ENCODE measurements around the gene GTPBP1. TPM values are rescaled to one million over a fixed set of nuclear protein-coding genes. Genes with fewer than 3 reads are reported as not detected.
A peak's percentile ranks its signal among the peaks of the same experiment; 100 is the strongest.

Gene GTPBP1
- total RNA-seq, 2 experiments from 2014 or later, result 51.1 to 95.0 TPM

DNA sequence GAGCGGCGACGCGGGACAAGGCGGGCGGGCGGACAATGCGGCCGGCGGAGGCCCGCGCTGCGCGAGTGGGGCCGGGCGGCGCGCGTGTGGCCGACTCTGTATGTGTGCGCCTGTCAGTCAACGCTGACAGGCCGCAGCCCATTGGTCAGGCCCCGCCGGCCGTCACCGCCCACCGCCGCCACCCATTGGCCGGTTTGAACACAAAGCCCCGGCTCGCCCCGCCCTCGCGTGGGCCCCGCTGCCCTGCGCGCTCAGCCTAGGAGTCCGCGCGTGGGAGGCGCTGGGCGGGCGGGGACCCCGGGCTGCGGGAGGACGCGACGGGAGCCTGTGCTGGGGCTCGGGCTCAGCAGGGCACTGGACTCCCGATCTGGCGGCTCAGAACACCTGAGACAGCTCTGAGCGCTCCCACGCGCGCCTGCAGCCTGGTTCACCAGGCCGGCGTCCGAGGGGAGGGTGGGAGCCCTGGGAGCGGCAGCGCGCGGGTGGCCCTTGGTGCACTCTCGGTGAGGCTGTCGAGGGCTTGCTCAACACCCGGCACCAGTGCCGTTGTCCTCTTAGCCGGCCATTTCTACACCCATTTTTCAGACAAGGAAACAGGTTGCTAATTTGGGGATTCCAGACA lies 50.3 kb downstream of the GTPBP1 start, which contains the start of gene SUN2:
Gene SUN2 (minus strand): TSS at position 88 of the 622 bp plus-strand sequence. CDS start 3,370 bp downstream, outside the sequence.
- ChIA-PET POLR2A (interaction anchor here (0.5 to 0.7 kb wide), 3 partner anchors 11 to 251 kb away, joined by 3 read pairs; no protein-coding TSS in a partner anchor), CTCF (ENCODE audit: unreplicated experiment) (interaction anchor here (1.3 kb wide), 1 partner anchor 13 kb away, joined by 4 read pairs; no protein-coding TSS in a partner anchor)
- intact Hi-C loops (cut with micrococcal nuclease; ENCODE audit: unreplicated experiment), result loop anchor here (2.0 to 10.0 kb wide), 2 partner anchors 51 to 689 kb away; partner anchors contain the start of gene GTPBP1
- peak within 1 kb of the TSS; percentile 99 for H3K4me2 ChIP-seq (ENCODE audit: low read length)
- peaks cover 52% of the 10 kb centered on the region for H3K4me1 ChIP-seq (ENCODE audit: insufficient read depth, low read length, poor library complexity, severe bottlenecking)
- 0 out of 2 replicates have a peak, but pooled peaks cover 4% of the 10 kb centered on the region for H4K20me1 ChIP-seq (ENCODE audit: insufficient read depth, low read length)
- peak within 1 kb of the TSS; percentile 79 for H3K27ac ChIP-seq (ENCODE audit: low read depth, low read length, poor library complexity, severe bottlenecking)
- peak; percentile 88 for DNase-seq (ENCODE audit: low spot score)
- no peaks in the 10 kb centered on the region for H3K9me3 ChIP-seq (ENCODE audit: low read length)
- H3K4me3 ChIP-seq (ENCODE audit: low read depth, low read length, poor library complexity, severe bottlenecking), result peak within 1 kb of the TSS; percentile 94
- no TSS peak for BruUV-seq (replicated peaks)
- peak within 1 kb of the TSS; percentile 91 for H2AFZ ChIP-seq (ENCODE audit: low read length)
- H3K36me3 ChIP-seq (ENCODE audit: insufficient read depth, low read length), result peaks cover 17% of the 10 kb centered on the region
- H3K9me2 ChIP-seq (ENCODE audit: insufficient read depth, low read length), result no peaks in the 10 kb centered on the region
- TF ChIP-seq, protein P1, sequence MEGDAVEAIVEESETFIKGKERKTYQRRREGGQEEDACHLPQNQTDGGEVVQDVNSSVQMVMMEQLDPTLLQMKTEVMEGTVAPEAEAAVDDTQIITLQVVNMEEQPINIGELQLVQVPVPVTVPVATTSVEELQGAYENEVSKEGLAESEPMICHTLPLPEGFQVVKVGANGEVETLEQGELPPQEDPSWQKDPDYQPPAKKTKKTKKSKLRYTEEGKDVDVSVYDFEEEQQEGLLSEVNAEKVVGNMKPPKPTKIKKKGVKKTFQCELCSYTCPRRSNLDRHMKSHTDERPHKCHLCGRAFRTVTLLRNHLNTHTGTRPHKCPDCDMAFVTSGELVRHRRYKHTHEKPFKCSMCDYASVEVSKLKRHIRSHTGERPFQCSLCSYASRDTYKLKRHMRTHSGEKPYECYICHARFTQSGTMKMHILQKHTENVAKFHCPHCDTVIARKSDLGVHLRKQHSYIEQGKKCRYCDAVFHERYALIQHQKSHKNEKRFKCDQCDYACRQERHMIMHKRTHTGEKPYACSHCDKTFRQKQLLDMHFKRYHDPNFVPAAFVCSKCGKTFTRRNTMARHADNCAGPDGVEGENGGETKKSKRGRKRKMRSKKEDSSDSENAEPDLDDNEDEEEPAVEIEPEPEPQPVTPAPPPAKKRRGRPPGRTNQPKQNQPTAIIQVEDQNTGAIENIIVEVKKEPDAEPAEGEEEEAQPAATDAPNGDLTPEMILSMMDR (conservative IDR thresholded peaks at IDR 0.05; ENCODE audit: low read length), result no peak
- TF ChIP-seq EZH2phosphoT487 (IDR thresholded peaks at IDR 0.05; ENCODE audit: borderline replicate concordance, low read depth, low read length), result no peak
- H3K79me2 ChIP-seq (ENCODE audit: insufficient read depth, low read depth, low read length), result peaks cover 6% of the 10 kb centered on the region; the same call in 1 of the 2 replicates

DNA sequence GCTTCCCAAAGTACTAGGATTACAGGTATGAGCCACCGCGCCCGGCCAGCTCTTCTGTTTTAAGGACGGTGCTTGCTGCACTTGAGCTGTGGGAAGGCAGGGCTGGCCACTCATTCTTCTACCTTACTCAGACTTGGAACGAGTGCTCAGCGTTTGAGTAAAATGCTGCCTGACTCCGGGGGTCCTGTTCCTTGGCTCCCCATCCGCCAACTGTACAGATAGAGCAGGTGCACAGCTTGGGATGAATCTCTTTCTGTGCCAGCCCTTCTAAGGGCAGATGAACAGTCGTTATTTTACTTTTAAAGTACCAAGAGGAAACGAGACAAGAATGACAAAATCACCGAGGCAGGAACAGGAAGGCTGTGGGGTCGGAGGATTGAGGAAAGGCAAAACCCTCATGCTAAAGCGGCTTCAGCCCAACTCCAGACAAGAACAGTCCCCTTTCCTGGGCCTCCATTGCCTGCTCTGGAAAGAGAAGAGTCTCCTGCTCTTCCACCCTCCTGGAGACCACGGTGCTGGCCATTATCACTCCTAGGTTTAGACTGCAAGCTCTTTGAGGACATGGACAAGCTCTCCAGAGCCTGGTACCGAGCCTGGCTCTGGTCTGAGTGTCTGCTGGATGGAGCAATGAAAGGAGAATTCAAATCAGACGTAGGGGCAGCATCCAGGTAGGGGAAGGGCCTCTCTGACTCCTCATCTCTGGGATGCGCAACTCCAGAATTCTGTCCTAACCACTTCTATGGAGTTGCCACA lies 51.1 kb downstream of the GTPBP1 start:
- BruUV-seq (replicated peaks), result no TSS peak
- Histone ChIP-seq H2AFZ (ENCODE audit: low read length) (peak overlapping the region; percentile 91; the same call in 1 of the 2 replicates), H4K20me1 (ENCODE audit: insufficient read depth, low read length) (0 out of 2 replicates have a peak, but pooled peaks cover 4% of the 10 kb centered on the region), H3K9me2 (ENCODE audit: insufficient read depth, low read length) (no peaks in the 10 kb centered on the region), H3K9me3 (ENCODE audit: low read length) (no peaks in the 10 kb centered on the region), H3K79me2 (ENCODE audit: insufficient read depth, low read depth, low read length) (peaks cover 6% of the 10 kb centered on the region; the same call in 1 of the 2 replicates), H3K27ac (ENCODE audit: low read depth, low read length, poor library complexity, severe bottlenecking) (peak overlapping the region; percentile 52), H3K4me1 (ENCODE audit: insufficient read depth, low read length, poor library complexity, severe bottlenecking) (peaks cover 43% of the 10 kb centered on the region), H3K4me3 (ENCODE audit: low read depth, low read length, poor library complexity, severe bottlenecking) (peak overlapping the region; percentile 94), H3K36me3 (ENCODE audit: insufficient read depth, low read length) (peaks cover 12% of the 10 kb centered on the region), H3K4me2 (ENCODE audit: low read length) (peak overlapping the region; percentile 99)
- DNase-seq (ENCODE audit: low spot score), result peak; percentile 55
- POLR2A ChIA-PET, result interaction anchor here (0.7 kb wide), 2 partner anchors 12 to 194 kb away, joined by 3 read pairs; no protein-coding TSS in a partner anchor
- CTCF ChIA-PET (ENCODE audit: unreplicated experiment), result interaction anchor here (1.3 kb wide), 1 partner anchor 12 kb away, joined by 4 read pairs; no protein-coding TSS in a partner anchor
- intact Hi-C loops (cut with micrococcal nuclease; ENCODE audit: unreplicated experiment), result loop anchor here (2.0 to 10.0 kb wide), 2 partner anchors 52 to 688 kb away; partner anchors contain the start of gene GTPBP1
- TF ChIP-seq, protein P1 (conservative IDR thresholded peaks at IDR 0.05; ENCODE audit: low read length), result no peak
- TF ChIP-seq EZH2phosphoT487 (IDR thresholded peaks at IDR 0.05; ENCODE audit: borderline replicate concordance, low read depth, low read length), result no peak
